Panc1 (cell line): ENCODE results near the gene TM4SF4. TPM values are rescaled to one million over a fixed set of nuclear protein-coding genes. Genes with fewer than 3 reads are reported as not detected.

ENCODE experiments used
- ATAC-seq: fragments of 200-7000 bp; cut with Tn5 transposase; 2 replicates; pipeline ENCODE4 v1.9.1; 2020; ENCODE audit warnings: mild to moderate bottlenecking, moderate library complexity
- BruUV-seq: library from RNA; stranded (reverse); fragments of 400-500 nt; replicated peaks from 2 replicates; lab custom pipeline; 2021; lab: Mats Ljungman, UMichigan
- CTCF ChIA-PET: fragments of 300-600 bp; sonication (Branson Sonifier 250); formaldehyde crosslinking; loops from one replicate; lab custom pipeline; 2022; ENCODE audit warnings: antibody characterized with exemption; lab: Charles Lee
- POLR2A ChIA-PET: fragments of 300-600 bp; sonication (Branson Sonifier 250); formaldehyde crosslinking; loops from one replicate; lab custom pipeline; 2022; ENCODE audit warnings: antibody characterized with exemption; lab: Charles Lee
- DNase-seq: peaks from one replicate; pipeline ENCODE4 v3.0.0-alpha.2; 2010; ENCODE audit warnings: low read depth, low spot score
- H3K27ac ChIP-seq: 2 replicates; pipeline ENCODE4 v1.5.1; 2011; ENCODE audit warnings: mild to moderate bottlenecking, low read length, inconsistent platforms
- H3K27me3 ChIP-seq: fragments of 200-500 bp; sonication (Bioruptor generic); 2 replicates; pipeline ENCODE4 v1.6.0; 2014; ENCODE audit warnings: low read length, inconsistent platforms; ENCODE audit not compliant: control insufficient read depth, insufficient read depth
- H3K36me3 ChIP-seq: fragments of 200-500 bp; sonication (Bioruptor generic); 2 replicates; pipeline ENCODE4 v1.5.1; 2014; ENCODE audit warnings: inconsistent platforms, mild to moderate bottlenecking, low read length, moderate library complexity; ENCODE audit not compliant: control insufficient read depth, insufficient read depth
- H3K4me1 ChIP-seq: 2 replicates; pipeline ENCODE4 v1.5.1; 2011; ENCODE audit warnings: inconsistent platforms, mild to moderate bottlenecking, low read length, moderate library complexity; ENCODE audit not compliant: control insufficient read depth, insufficient read depth
- H3K4me3 ChIP-seq, 2 experiments: 2 replicates each; pipeline ENCODE4 v1.5.1; 2011 to 2012; ENCODE audit warnings: low read depth in 2 of 2, low read length in 2 of 2, mild to moderate bottlenecking in 2 of 2, inconsistent platforms in 1 of 2, moderate library complexity in 1 of 2
- H3K9me3 ChIP-seq: fragments of 200-500 bp; sonication (Bioruptor generic); 2 replicates; pipeline ENCODE4 v1.5.1; 2014; ENCODE audit warnings: low read depth, mild to moderate bottlenecking, inconsistent platforms, low read length, moderate library complexity; ENCODE audit not compliant: control insufficient read depth, insufficient read depth
- CTCF ChIP-seq: fragments of 450-650 bp; IDR thresholded peaks from 2 replicates; pipeline ENCODE4 v1.5.1; 2017; ENCODE audit warnings: mild to moderate bottlenecking
- POLR2AphosphoS5 ChIP-seq: IDR thresholded peaks from 2 replicates; pipeline ENCODE4 v1.6.1; 2012; ENCODE audit warnings: mild to moderate bottlenecking, low read depth, low read length, moderate library complexity
- REST ChIP-seq, 2 experiments: IDR thresholded peaks; 2 replicates each; pipeline ENCODE4 v1.6.1; 2011 to 2012; ENCODE audit warnings: low read depth in 2 of 2, control low read depth in 1 of 2, low read length in 1 of 2, mild to moderate bottlenecking in 1 of 2, moderate library complexity in 1 of 2; ENCODE audit not compliant: insufficient read depth in 1 of 2
- SIN3A ChIP-seq: IDR thresholded peaks from 2 replicates; pipeline ENCODE4 v1.6.1; 2012; ENCODE audit warnings: low read depth, mild to moderate bottlenecking, low read length, moderate library complexity, borderline replicate concordance; ENCODE audit not compliant: insufficient read depth
- TCF7L2 ChIP-seq: IDR thresholded peaks from 2 replicates; pipeline ENCODE4 v1.6.1; 2011; ENCODE audit warnings: mild to moderate bottlenecking, low read depth, low read length, inconsistent platforms
- in situ Hi-C: cut with HindIII; loops from 2 replicates; pipeline ENCODE4 v1.10.0; 2016; ENCODE audit warnings: low sequenced_read_pairs, low pct_unique_long_range_greater_than_20kb
- intact Hi-C: fragments of 100-400 bp; cut with micrococcal nuclease; formaldehyde crosslinking; loops from one replicate; pipeline ENCODE4 v1.10.0; 2022; ENCODE audit not compliant: unreplicated experiment
- total RNA-seq: library from RNA; stranded (reverse); gene quantifications from one replicate; pipeline ENCODE4 v1.2.1, GENCODE V29; 2021; ENCODE audit not compliant: unreplicated experiment

Gene TM4SF4
- total RNA-seq, 1 experiment from 2014 or later: 0.46 TPM

GRCh38 chr3:149455366-149455765 is 19.1 kb upstream of the TM4SF4 start:
- DNase-seq: no peak
- Histone ChIP-seq H3K27ac (peak overlapping the region; percentile 9; the same call in 1 of the 2 replicates), H3K36me3 (no peaks in the 10 kb centered on the region), H3K4me3 (no peak overlapping the region), H3K27me3 (no peaks in the 10 kb centered on the region), H3K4me1 (no peaks in the 10 kb centered on the region), H3K9me3 (peaks cover 7% of the 10 kb centered on the region; the same call in 1 of the 2 replicates)
- POLR2A ChIA-PET: no interaction called here
- intact Hi-C loops: no loop called here
- TF ChIP-seq SIN3A (no peak), REST (IDR thresholded peaks at IDR 0.05; ENCODE audit: insufficient read depth in 1 of 2, low read depth in 2 of 2, low read length in 1 of 2) (no peak), TCF7L2 (no peak), POLR2AphosphoS5 (no peak), CTCF (no peak)
- BruUV-seq: no TSS peak
- CTCF ChIA-PET: no interaction called here
- no peak for ATAC-seq
- in situ Hi-C loops: no loop called here

- Histone ChIP-seq H3K27me3 (no peaks in the 10 kb centered on the region), H3K27ac (no peak overlapping the region), H3K36me3 (no peaks in the 10 kb centered on the region), H3K4me1 (no peaks in the 10 kb centered on the region), H3K4me3 (no peak overlapping the region), H3K9me3 (peaks cover 2% of the 10 kb centered on the region; the same call in 1 of the 2 replicates)
- ChIA-PET POLR2A (no interaction called here), CTCF (no interaction called here)
- ATAC-seq (no peak), DNase-seq (no peak)
- TF ChIP-seq SIN3A (no peak), CTCF (no peak), POLR2AphosphoS5 (no peak), TCF7L2 (no peak), REST (IDR thresholded peaks at IDR 0.05; ENCODE audit: insufficient read depth in 1 of 2, low read depth in 2 of 2, low read length in 1 of 2) (no peak)
- BruUV-seq: no TSS peak
- in situ Hi-C loops: no loop called here
- intact Hi-C loops: no loop called here
These were observed 18.5 kb upstream of the TM4SF4 start for GRCh38 chr3:149455989-149456388.
